Stimulated activated CD8-positive, alpha-beta memory T cell treated with anti-CD3 and anti-CD28 coated beads, Interleukin-7, amount 100 ng/mL, for 48 hours (primary cell): ENCODE measurements around the gene RGS6.

Experiments used
- DNase-seq, 2 donors: peaks; one replicate each; pipeline ENCODE4 v3.0.0-alpha.2; 2020; ENCODE audit warnings: low read depth in 1 of 2; ENCODE audit errors: extremely low read depth in 1 of 2

RGS6 gene

DNA sequence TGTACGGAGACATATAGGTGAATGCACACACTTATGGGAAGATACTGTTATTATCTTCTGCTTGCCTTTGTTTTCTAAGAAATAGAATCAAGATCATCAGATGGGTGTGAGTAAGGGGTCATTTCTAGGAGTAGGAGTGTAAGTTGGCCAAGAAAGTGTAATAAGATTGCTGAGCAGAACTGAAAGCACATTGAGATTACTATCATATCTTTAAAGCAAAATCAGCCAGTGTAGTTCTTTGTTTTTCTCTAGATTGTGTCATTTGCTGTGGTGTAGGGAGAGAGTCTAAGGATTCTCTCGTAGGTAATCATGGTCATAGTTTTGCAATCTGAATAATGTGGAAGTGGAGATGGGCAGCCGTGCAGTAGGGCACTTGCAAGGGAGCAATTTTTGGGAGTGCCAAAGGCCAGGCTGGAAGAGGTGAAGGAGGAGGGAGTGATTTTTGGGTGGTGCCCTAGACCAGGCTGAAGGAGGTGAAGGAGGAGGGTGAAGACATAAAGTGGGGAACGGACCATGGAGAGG, 131.6 kb downstream of the RGS6 start:
- DNase-seq: no peak

DNA sequence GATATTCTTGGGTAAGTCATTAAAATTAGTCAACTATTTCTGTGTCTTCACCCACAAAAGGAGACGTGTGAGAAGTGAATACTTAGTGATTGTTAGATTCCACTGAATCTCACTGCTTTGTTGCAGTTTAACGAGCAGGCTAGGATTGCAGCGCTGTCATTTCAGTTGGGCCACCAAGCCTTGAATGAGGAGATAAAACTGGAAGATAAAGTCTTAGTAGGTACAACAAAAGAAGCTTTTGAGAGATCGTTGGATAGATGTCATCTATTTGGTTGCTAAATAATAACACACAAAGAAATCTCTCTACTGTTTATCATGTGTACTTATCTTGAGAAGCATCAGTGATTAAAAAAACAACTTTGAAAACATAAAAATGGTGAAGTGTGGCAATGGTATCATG, 132.3 kb downstream of the RGS6 start:
- DNase-seq: no peak

DNA sequence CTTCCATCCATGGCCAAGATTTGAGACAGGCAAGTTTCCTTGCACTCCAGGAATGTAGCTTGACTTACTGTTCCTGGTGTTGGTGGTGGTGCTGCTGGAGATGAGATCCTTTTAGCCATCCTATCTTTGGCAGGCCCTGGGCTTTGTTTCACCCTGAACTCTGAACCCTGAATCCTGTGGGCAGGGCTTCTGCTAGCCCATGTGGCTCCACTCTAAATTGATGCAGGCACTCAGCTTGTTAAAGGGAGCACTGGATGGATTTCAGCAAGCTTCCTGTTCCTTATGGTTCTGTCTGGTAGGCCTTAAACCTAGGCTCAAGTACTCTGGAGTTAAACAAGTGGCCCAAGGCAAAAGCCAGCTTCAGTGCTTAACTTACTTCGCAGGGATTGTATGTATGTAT, 138.2 kb downstream of the RGS6 start:
- no peak for DNase-seq

DNA sequence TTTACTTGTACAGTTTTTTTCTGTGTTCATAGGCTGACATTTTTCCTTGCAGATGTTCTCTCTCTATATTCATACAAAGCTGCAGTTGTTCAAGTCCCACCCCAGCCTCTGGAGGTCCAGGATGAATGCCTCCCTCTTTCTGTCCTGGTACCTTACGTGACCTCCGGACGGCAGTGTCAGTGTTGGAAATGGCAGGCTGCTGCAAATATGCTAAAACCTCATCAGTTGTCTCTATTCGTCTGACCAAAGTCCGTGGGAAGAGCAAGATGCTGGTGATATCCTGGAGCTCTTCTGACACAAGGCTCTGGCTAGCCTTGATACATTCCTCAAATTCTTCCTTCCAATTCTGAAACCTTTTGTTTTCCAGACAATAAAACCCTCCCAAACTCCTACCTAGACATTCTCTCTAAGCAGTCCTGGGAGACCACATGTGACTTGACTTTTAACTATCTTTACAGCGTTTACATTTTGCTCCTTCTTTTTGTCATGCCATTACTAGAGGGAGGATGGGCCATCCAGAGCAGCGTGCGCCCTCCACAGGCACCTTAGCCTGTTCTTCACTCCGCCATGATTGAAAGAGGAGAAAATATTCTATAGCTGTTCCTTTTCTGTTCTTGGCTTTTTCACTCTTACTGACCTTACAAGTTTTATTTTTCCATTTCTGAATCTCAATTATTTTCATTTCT, 143.6 kb downstream of the RGS6 start:
- DNase-seq: no peak

DNA sequence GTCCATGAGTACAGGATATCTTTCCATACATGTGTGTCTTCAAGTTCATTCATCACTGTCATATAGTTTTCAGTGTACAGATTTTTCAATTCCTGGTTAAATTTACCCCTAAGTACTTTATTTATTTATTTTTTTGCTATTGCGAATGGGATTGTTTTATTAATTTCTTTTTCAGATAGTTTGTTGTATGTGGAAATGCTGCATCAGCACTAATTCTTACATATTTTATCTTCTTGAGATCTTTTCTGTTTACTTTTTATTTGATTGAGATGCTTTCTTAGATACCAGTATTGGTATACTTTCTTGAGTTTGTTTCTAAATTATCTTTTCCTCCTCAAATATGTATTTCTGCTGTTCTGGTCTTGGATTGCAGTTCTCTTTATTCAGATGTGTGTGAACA, 148.9 kb downstream of the RGS6 start:
- DNase-seq: no peak

DNA sequence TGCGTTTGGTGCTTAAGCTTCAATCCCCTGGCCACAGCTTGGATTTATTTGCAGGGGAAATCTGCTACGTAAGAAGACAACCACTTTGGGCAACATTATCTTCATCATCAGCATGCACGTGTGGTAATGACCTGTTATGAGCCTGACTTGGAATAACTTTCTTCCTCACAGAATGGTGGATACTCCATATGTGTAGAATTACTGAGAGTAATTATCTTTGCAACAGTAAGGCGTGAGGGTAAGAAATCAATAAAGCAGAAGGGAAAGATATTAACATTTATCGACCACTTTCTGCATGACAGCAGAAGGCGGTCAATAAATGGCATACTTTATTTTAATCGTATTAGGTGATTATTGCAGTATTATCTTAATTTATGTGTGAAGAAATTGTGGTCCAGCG, 152.7 kb downstream of the RGS6 start:
- DNase-seq: no peak

DNA sequence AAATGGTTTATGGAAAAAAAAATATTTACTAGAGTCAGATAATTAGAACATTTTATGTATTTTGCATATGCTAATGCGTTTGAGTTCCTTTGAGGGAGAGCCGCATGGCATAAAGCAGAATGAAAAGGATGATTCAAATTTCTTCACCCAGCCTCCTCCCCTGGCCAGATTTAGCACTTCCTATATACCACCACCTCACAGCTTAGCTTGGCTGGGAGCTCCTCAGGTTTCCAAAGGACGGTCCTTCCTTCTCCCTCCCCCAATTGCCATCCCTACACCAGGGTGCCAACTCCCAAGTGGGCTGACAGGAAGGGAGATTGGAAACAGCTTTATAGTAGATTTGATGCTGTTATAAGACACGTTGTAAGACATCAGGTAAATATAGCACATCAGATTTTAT, 157.4 kb downstream of the RGS6 start:
- no peak for DNase-seq

DNA sequence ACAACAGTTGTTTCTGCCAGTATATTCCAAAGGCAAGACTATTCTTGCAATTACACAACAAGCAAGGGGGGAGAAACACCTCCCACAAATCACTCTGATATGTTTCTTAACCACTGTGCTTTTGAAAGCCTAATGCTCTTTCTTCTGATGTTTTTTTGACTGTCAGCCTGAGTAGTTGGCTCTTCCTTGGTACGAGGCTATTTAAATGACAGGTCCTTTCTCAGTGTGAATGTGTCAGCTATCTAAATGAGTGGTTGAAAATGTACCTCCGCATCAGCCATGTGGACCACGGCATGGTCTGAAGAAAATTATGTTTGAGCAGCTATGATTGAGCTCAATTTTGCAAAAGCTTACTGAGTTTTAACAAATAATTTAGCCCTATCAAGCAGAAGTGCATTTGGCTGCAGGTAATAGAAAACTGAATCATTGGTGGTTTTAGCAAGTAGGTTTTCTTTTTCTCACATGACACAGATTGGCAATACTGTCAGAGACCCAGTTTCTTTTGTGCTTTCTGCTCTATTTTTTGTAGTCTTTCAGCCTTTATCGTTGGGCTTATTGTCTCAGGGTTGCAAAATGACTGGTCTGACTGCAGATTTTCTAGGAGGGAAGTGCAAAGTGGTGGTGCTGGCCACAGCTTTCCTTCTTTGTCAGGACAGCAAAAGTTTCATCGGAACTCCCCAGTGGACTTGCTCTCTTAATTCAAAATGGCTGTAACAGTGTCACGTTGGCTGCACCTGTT, 162.8 kb downstream of the RGS6 start:
- no peak for DNase-seq

DNA sequence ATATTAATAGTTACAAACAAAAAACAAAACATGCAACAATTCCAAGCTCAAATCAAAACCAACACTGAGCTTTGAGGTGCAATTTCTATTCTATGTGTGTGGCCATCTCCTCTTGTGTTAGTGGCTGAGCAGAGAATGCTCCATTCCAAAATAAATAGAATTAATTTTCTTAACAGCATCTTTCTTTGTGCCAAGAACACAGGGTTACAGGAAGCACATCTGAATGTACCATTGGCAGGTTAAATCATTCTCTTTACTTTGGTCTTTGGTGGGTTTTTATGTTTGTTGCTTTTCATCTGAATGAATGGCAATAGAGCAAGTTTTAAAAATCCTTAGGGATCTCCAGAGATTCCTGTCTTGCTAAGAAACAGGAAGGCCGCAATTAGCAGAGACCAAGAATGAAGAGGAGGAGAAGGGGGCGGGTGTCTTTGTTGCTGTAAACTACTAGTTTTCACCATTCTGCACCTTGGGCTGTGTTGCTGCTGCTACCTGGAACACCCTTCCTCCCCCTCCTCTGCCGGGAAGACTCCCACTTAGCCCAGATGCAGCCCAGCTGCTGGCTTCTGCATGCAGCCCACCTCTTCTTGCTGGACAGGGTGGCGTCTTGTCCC, 165.0 kb downstream of the RGS6 start:
- DNase-seq: no peak

DNA sequence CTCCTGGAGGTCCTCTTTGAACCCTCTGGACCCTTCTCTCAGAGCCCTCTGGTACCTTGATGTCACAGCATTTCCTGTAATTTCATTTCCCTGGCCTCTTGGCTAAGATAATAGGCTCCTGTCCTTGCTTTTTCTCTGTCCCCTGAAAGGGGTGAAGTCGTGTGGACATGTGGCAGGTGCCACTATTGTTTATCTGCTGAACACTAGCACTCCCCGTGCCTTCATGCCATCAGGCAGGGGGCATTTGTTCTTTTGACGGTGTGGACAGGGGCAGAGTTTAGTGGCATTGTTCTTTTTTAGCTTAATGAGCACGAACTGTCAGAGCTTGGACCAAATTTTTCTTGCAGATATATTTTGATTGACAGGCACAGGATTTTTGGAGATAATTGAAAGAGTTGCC, 166.0 kb downstream of the RGS6 start:
- DNase-seq: no peak

DNA sequence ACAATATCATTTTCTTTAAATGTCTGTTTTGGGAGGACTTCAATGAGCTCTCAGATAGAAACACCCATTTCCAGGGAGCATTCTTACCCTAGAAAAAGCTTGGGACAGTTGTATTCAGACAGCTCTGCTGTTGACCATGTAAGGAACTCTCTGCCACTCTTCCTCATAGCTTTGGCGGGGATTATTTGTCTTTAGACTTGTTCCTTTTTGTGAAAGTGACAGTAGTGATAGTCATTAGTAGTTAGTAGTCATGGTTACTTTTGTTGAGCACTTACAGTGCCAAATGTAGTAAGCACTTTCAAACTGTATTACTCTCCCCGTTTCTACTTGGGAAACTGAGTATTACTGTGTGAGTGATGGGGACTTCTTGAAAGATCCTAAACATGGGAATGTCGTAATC, 167.3 kb downstream of the RGS6 start:
- DNase-seq: no peak

DNA sequence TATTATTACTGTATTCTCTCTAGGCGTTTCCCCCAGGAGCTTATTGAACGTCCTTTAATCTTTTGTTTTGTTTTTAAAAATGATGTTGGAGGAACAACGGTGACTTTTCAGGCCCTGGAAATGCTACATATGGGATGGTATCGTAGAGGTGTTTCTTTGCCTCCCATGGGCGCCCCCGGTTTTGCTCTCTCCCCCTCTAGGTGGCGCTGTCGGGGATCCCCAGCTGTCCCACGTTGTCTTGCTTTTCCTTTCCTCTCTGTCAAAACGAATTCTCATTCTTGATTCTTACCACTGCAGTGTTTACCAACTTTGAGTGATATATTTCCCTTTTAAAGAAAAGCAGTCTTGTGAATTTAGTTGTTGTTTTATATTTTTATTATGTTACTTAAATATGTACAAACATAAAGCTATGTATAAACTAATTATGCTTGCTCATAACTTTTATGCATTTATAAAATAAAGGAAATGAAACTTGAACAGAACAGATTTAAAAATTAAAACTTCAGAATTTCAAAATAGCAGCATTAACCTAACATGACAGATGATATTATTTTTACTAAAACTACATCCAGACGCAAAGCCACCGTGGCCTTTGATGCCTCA, 171.9 kb downstream of the RGS6 start:
- DNase-seq: peak; percentile 16 to 18

DNA sequence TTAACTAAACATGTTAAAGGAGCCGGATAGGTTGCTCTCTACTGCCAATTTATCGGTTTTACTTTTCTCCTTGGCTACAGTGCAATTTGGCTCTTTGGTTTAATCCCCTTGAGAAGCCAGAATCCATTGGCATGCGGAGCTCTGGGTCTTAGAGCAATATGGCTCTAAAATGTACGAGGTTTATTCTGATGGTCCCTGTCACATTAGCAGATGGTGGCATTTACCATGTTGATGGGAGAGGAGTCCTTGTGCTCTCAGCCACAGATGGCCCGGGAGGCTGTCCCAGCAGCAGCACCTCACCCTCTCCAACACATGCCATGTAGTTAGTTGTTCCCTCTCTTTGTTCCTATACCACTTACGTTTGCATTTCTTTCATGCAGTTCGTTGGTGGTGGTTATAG, 179.7 kb downstream of the RGS6 start:
- no peak for DNase-seq

DNA sequence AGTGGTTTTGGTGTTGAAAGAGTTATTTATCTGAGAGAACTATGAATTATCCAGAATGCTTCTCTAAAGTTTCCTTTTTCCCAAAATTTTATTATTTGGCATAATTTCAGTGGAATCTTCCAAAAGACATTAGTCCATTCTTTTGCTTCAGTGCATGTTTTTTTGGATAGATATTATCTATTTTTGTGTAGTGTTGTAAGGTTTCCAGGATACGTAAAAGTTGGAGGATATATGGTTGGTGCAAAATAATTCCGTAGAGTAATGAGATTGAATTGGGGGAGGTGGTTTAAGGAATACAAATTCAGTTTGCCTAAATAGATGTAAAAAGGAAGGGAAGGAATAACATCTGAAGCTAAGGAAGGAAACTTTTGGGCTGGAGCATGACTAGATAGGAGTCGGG, 186.6 kb downstream of the RGS6 start:
- no peak for DNase-seq

DNA sequence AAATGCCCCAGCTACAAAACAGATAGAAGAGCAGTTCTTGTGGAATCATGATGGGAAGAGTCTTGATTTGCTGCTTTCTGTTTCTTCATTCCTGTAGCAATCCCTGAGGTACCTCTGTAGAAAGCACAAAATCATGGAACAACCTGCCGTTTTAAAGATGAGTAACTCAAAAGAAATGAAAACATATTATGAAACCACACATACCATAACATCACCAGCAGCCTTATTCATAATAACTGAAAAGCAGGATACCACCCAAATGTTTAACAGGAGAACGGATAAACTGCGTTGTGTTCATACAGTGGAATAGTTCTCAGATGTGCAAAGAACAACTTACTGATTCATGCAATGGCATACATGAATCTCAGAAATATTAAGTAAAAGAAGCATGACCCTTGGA, 188.1 kb downstream of the RGS6 start:
- DNase-seq: no peak

DNA sequence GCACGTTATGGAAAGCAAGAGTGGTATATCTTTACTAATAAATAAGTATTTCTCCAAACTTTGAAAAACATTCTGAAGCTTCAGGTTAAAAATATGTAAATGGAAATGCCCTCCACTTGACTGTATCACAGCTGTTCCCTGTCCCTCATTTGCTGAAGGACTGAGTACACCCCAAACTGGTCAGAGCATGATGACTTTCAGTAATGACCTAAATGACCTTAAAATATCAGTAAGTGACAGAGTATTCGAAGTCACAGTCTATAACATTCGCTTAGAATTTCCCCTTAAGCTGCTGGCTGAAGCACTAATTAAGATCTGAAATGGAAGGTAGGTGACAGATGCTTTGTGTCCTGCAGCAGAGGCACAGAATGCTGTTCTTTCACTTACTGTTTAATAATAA, 191.5 kb downstream of the RGS6 start:
- DNase-seq: no peak

DNA sequence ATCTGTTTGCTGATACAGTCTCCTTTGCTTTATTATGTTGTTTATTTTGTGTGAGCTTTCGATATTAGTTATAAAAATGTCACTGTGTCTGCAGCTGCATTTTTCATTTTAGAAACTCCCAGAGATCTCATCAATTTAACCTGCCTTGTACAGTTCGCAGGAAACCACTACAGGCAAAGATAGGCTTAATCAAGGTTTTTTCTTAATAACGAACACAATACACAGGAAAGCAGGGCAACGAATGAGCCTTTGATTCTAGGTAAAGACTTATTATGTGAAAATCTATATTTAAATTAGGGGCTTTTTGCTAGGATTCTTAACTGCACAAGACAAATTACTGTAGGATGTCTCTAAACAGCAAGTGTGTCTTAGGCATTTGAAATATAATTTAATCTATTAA, 191.9 kb downstream of the RGS6 start:
- no peak for DNase-seq

DNA sequence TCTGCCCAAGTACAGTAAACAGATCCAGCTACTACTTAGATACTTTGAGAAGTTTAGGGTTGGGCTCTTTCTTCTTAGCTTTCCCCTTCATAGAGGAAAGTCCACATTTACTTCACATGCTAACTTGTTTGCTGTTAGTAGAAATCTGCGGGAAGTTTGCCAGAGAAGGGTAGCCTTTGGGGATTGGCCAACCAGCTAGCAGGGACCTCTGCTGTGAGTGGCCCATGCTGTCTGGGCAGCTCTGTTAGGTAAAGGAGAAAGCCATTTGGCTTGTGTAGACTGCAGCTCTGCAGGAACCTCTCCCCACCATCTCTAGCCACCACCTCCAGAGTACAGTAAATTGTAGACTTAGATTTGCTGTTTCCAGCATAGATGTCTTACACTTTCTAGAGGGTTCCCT, 193.9 kb downstream of the RGS6 start:
- DNase-seq: no peak

DNA sequence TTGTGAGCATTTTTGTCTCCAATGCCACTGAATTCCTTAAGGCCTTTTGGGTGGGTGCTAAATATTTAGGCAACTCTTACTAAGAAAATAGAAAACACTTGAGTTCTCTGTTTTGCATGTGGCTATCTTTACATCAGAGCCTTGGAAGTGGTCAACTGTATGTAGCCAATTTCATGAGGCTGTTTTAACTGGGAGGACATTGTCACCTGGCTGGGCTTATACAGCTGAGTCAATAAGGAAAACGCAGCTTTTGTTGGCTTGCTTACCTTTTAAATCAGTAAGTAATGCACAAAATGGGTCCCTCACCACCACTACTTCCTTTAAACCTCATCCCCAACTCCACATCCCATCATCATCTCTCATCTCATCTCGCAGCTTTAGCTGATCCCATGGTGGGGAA, 194.3 kb downstream of the RGS6 start:
- DNase-seq: no peak

DNA sequence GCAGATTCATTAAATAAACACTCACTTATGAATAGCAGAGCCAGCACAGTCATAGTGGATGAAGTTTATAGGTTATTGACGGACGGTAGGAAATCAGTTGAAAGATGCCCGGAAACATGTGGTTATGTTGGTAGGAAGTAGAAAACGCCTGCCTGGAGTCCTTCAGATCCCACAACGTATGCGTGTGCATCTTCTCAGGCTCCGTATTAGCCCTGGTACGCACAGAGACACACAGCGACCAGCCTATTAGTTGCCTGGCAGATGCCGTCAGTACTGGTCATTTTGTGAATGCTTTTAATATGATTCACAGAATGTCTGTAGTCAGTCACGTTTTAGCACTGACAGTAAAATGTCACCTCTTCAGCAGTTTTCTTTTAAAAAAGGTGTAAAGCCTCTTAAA, 196.4 kb downstream of the RGS6 start:
- DNase-seq: no peak

DNA sequence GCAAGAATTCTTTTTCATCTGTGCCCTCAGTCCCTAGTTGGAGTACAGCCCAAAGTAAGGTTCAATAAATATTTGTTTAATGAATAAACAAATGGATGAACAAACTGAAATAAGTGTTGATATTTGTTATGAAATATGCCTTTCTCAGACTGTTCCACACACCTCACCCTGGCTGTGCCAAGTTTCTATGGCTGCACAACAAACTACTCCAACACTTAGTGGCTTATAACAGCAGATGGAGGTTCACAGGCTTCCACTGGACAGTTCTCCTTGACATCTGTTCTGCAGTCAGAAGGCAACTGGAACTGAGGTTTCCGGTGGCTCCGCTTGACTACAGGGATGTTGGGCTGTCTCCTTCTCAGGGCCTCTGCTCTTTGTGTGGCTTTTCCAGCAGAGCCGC, 197.1 kb downstream of the RGS6 start:
- no peak for DNase-seq

DNA sequence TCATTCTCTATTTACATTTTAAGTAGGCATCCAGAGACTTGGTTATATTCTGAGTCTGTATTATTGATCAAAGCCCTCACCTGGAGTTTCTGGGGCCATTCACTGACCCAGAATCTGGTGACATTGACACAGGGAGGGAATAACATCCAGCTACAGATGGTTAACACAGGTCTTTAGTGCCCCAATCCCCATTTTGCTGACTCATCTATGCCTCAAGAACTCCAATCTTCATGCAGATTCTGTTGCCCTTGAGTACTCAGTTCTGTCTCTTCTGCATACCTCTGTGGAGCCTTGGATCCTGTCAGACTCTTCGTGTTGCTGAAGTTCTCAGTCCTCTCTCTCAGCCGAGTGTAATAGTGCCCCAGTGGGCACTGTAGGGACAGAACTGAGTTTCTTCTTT, 208.9 kb downstream of the RGS6 start:
- no peak for DNase-seq
